Stimulated activated CD8-positive, alpha-beta memory T cell treated with anti-CD3 and anti-CD28 coated beads, Interleukin-12 subunit alpha, Interleukin-12 subunit beta, amount 100 ng/mL, for 1 hour (primary cell): ENCODE data around the gene AKAP13.
"Not testable (repeated sequence)": the region's sequence is repeated elsewhere in the genome, so short reads cannot be mapped to it uniquely, and the experiment has no call there.

Source experiments
- DNase-seq: peaks from one replicate; pipeline ENCODE4 v3.0.0-alpha.2; 2020; ENCODE audit warnings: low read depth

Gene AKAP13

GRCh38 chr15:85789496-85789875 is 409.1 kb downstream of the AKAP13 start:
- no peak for DNase-seq

GRCh38 chr15:85792102-85792731 is 411.8 kb downstream of the AKAP13 start:
- no peak for DNase-seq

DNA sequence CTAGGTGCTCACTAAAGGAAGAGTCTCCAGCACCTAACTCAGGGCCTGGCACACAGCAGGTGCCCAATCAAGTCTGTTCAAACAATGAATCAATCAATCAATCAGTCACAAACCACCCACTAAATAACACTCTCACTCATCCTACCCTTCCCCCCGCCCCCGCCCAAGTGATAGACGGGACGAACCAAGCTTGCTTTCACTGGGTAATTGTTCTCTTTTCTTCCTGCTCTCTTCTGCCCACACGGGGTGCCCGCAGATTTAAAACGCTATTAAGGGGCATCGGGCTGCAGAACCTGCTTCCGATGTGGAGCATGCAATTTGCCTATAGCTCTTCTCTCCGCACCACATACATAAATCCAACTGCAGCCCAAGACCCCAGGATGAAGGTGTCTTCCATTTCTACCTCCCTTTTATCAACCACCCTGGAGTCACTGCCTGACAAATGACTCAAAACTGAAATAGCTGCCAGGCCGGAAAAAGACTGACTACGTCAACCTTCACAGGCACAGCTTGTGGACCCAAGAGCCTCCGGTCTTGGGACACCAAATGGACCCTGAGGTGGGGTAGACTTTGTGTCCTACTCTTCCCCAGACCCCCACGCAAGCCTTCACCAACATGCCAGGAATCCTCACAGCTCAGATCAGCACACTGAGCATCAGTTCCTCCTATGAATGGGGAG is 412.6 kb downstream of the AKAP13 start:
- no peak for DNase-seq

GRCh38 chr15:85793641-85794597 is 413.5 kb downstream of the AKAP13 start:
- DNase-seq, result peak; percentile 18

DNA sequence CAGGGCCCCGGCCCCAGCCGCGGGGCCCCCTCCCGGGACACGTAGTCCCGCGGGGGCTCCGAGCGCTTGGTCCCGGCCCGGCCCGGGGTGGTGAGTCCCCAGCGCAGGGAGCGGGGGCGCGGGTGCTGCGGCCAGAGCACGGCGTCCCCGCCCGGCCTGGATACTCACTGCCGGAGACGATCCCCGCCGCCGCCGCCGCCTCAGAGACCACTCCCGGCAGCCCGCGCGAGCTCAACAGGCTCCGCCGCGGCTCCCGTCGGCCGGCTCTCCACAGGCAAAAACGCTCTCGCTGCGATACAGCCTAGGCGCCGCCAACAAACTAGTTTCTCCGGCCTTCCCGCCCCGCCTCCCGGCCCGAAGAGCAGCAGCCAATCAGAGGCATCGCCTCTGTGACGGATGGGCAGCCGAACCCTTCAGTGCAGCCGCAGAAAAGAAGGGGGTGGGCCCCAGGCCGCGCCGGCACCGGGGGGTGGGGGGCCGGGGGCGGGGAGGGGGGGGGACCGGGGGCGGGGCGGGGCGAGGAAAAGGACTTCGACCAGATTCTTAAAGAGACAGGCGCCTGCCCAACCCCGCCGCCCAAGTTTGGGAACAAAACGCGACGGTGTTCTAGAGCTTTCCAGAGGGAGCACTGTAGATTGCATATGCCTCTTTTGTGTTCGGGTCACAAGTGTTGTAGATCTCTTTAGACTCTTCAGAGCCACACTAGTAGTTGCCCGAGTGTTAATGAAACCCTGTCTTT is 414.4 kb downstream of the AKAP13 start, which contains the start of gene KLHL25:
Gene KLHL25 (minus strand): TSS at position 328 of the 739 bp plus-strand sequence. CDS start 25,115 bp downstream, outside the sequence.
- DNase-seq, result peak; percentile 85

- DNase-seq, result no peak
Measured at GRCh38 chr15:85795337-85796305, 415.2 kb downstream of the AKAP13 start.

DNA sequence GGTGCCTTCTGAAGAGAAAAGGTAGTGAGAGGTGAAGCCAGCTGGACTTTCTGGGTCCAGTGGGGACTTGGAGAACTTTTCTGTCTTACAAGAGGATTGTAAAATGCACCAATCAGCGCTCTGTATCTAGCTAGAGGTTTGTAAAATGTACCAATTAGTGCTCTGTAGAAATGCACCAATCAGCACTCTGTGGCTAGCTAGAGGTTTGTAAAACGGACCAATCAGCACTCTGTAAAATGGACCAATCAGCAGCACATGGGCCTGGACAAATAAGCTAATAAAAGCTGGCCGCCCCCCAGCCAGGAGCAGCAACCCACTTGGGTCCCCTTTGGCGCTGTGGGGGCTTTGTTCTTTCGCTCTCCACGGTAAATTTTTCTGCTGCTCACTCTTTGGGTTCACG is 416.0 kb downstream of the AKAP13 start:
- not testable (repeated sequence) for DNase-seq
